GM12892 (cell line): ENCODE results near the gene TEX261.

Source experiments
- POLR2A ChIP-seq: IDR thresholded peaks from 2 replicates; pipeline ENCODE4 v1.6.1; 2011; ENCODE audit warnings: low read depth, low read length, control low read depth
- POLR2AphosphoS5 ChIP-seq: IDR thresholded peaks from 2 replicates; pipeline ENCODE4 v1.6.1; 2011; ENCODE audit warnings: low read depth, low read length, control low read depth
- TAF1 ChIP-seq: IDR thresholded peaks from 2 replicates; pipeline ENCODE4 v1.6.1; 2011; ENCODE audit warnings: low read depth, mild to moderate bottlenecking, control low read depth, low read length, borderline replicate concordance

DNA sequence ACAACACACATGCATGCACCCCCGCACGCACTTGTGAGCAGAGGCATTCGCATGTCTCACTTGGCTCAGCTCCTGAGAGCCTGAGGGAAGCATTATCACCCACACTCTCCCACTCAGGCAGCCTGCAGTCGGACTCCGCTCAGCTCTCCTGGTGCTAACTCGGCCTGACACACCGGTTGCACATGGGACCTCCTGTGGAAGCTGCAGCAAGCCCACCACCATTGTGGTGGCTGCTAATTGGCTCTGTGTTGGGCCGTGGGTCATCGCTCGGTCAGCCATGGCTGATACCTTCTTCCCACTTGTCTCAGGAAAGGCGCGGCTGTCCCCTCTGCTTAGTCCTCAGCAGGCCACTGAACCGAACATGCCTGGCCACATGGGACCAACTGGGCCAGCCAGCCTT lies 13.7 kb upstream of the TEX261 start:
- TF ChIP-seq POLR2A (no peak), TAF1 (no peak), POLR2AphosphoS5 (no peak)
